Gastroesophageal sphincter (tissue), 3 donors: ENCODE data around the gene MSANTD1.

Experiments used
- CTCF ChIP-seq, 4 experiments: fragments of 200-600 bp in 2 of 4; fragments of 450-650 bp in 2 of 4; sonication (generic) in 1 of 4; IDR thresholded peaks; one replicate each; pipeline ENCODE4 v1.5.1; 2017 to 2019; ENCODE audit warnings: antibody characterized with exemption in 4 of 4, mild to moderate bottlenecking in 2 of 4, moderate library complexity in 2 of 4
- EP300 ChIP-seq: sonication (generic); formaldehyde crosslinking; IDR thresholded peaks from one replicate; pipeline ENCODE4 v1.6.1; 2017; ENCODE audit warnings: antibody characterized with exemption, mild to moderate bottlenecking

GRCh38 chr4:3239998-3240920, 8.7 kb upstream of the MSANTD1 start:
- TF ChIP-seq CTCF (IDR thresholded peaks at IDR 0.05): no peak
- no peak for TF ChIP-seq EP300
